Measurements from ENCODE around the gene CFP. TPM values are rescaled to one million over a fixed set of nuclear protein-coding genes. Genes with fewer than 3 reads are reported as not detected.

CFP gene
- polyA plus RNA-seq, 3 donors: 1.5 to 3.0 (median 1.8) TPM

DNA sequence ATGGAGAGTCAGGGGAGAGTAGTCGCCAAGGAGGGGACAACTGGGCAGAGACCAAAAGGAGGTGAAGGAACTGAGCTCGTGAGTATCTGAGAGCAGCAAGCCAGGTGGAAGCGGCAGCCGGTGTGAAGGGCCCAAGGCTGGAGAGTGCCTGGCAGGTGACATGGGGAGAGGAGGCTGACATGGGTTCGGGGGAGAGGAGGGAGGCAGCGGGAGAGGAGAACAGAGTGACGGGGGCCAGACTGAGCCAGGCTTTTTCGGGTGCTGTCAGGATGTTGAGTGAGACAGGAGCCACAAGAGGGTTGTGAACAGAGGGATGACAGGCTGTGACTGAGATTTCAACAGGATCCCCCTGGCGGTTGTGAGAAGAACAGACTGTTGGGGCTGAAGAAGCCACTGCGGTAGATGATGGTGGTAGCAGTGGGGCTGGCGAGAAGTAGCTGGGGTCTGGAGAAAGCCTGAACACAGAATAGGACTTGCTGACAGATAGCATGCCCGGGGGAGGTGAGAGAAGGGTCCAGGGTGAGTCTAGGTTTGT lies 14.9 kb upstream of the CFP start:
- no peak for DNase-seq (ENCODE audit: extremely low read depth in 1 of 11, low read depth in 9 of 11, low spot score in 4 of 11)

- no peak for DNase-seq (ENCODE audit: extremely low read depth in 1 of 11, low read depth in 9 of 11, low spot score in 4 of 11)
These were observed 14.2 kb upstream of the CFP start for GRCh38 chrX:47643926-47644325.

DNA sequence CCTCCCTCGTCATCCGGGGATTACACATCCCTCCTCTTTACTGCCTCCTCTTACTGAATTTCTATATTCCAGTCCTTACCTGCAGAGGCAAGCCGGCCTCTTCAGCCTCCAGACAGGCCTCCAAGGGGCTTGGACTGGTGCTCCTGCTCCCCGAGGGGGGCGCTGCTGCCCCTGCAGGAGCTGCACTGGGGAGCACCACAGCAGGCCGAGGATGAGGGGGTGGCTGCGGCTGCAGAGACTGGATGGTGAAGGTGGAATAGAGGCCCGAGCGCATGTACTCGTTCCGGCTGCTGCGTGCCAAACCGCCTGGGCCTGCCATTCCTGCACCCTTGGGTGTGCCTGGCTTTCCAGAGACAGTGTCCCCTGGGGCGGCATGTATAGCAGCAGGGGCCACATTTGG lies 9.1 kb upstream of the CFP start:
- no peak for DNase-seq (ENCODE audit: extremely low read depth in 1 of 11, low read depth in 9 of 11, low spot score in 4 of 11)

DNA sequence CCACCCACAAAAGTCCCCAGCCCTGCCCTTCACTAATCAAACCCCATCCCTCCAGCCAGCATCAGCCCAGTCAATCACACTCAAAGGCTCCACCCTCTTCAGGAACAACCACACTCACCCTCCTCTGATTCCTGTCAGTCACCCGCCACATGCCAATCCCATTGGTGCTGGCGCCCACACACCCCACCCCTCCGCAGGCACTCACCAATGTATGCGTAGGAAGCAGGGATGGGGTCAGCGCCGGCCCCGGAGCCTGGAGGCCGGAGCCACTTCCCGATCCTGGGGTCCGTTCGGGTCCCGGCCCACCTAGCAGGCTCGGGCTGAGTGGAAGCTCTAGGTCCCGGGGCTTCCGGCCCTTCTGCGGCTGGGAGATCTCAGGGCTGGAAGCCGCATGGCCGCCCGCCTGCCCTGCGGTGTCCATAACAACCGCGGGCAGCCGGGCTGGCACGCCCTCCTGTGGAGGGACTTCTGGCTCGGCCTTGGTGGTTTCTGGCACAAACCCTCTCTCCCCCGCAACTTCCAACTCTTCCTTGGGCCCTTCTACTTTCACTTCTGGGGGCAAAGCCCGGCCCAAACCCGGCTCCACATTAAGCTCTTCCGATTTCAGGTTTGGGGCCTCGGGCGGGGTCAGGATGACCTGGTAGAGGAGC lies 7.9 kb upstream of the CFP start:
- DNase-seq (ENCODE audit: extremely low read depth in 1 of 11, low read depth in 9 of 11, low spot score in 4 of 11): no peak

- no peak for DNase-seq (ENCODE audit: extremely low read depth in 1 of 11, low read depth in 9 of 11, low spot score in 4 of 11)
These were observed 5.3 kb upstream of the CFP start for GRCh38 chrX:47634871-47635575.

GRCh38 chrX:47633689-47634590 lies 4.2 kb upstream of the CFP start:
- DNase-seq (ENCODE audit: extremely low read depth in 1 of 11, low read depth in 9 of 11, low spot score in 4 of 11): no peak

DNA sequence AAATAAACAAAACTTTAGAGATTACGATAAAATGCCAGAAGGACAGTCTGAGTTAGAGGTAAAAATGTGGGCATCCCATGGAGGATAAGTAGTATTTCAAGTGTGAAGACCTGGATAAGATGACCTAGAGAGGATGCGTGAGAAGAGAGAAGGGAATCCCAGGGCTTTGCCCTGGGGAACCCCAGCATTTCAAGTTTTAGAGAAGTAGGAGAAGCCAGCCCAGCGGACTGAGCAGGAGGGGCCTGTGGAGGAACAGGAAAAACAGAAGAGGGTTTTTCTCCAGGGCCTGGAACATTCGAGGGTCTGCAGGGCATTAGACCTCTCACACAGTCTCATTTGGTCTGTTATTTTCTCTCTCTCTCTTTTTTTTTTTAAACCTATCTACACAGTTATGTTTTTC lies 2.9 kb upstream of the CFP start:
- no peak for DNase-seq (ENCODE audit: extremely low read depth in 1 of 11, low read depth in 9 of 11, low spot score in 4 of 11)

GRCh38 chrX:47631676-47632075 lies 1.9 kb upstream of the CFP start:
- DNase-seq (ENCODE audit: extremely low read depth in 1 of 11, low read depth in 9 of 11, low spot score in 4 of 11): no peak

DNA sequence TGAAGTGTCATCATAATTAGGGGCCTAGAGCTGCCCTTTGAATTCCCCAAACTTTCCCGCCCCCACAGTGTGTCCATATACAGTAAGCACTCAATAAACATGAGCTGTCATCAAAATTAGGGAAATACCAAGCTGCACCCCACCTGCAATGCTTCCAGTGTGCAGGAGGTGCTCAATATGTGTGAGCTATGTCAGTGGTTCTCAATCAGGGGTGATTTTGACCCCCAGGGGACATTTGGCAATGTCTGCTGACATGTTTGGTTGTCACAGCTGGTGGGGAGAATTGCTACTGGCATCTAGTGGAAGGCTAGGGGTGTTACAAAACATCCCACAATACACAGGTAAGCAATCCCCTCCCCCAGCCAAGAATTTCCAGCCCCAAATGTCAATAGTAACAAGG lies 748 bp downstream of the CFP start:
- DNase-seq (ENCODE audit: extremely low read depth in 1 of 11, low read depth in 9 of 11, low spot score in 4 of 11): no peak

- no peak for DNase-seq (ENCODE audit: extremely low read depth in 1 of 11, low read depth in 9 of 11, low spot score in 4 of 11)
These were observed 4.4 kb downstream of the CFP start for GRCh38 chrX:47625365-47625764.

- peak in 9 of 11 donors; percentile 44 to 65 (median 54) for DNase-seq (ENCODE audit: extremely low read depth in 1 of 11, low read depth in 9 of 11, low spot score in 4 of 11)
These were observed 6.1 kb downstream of the CFP start for GRCh38 chrX:47623540-47624027.

- no peak for DNase-seq (ENCODE audit: extremely low read depth in 1 of 11, low read depth in 9 of 11, low spot score in 4 of 11)
These were observed 7.9 kb downstream of the CFP start for GRCh38 chrX:47621851-47622250.

DNA sequence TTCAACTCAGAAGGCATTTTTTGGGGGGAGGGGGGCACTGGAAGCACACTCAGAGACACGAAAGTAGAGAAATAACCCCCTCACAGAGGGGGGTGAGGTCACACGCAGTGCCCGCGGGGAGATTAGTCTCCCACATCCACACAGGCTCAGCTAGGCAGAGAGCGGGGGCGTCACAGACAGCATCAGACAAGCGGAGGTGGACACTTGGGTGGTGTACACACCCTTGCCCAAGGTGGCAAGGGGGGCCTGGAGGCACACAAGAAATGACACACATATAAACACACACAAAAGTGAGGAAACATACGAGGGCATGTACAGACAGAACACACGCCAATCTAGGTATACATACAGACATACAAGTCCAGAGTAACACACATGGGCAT lies 9.4 kb downstream of the CFP start:
- no peak for DNase-seq (ENCODE audit: extremely low read depth in 1 of 11, low read depth in 9 of 11, low spot score in 4 of 11)

GRCh38 chrX:47619486-47620302 lies 10.0 kb downstream of the CFP start, which contains the start of gene SYN1:
TSS of gene SYN1 (minus strand) at chrX:47619857. CDS start at chrX:47619728, 129 bp downstream.
- peak in 10 of 11 donors; percentile 44 to 79 (median 60) for DNase-seq (ENCODE audit: extremely low read depth in 1 of 11, low read depth in 9 of 11, low spot score in 4 of 11)

DNA sequence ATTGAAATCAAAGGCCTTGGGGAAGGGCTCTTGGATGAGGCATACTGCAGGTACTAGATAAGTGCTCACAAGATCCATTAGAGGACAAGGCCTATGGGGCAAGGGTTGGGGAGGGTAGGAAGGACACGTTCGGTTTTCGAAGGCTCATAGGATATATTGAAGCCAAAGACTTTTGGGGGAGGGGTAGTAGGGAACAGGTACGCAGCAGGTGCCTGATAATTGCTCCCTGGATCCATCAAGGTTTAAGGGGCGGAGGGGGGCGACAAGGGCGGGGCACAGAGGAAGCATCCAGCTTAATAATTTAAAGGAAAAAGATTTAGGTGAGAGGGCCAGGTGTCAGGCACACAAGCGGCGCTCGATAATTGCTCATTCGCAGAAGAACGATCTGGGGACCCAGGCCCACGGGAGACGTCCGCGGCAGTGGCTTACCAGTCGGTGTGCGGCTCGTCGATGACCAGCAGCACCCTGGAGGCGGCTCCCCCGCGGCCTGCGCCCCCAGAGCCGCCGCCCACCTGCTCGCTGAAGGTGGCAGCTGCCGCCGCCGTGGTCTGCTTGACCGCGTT lies 10.7 kb downstream of the CFP start:
- DNase-seq (ENCODE audit: extremely low read depth in 1 of 11, low read depth in 9 of 11, low spot score in 4 of 11): no peak

DNA sequence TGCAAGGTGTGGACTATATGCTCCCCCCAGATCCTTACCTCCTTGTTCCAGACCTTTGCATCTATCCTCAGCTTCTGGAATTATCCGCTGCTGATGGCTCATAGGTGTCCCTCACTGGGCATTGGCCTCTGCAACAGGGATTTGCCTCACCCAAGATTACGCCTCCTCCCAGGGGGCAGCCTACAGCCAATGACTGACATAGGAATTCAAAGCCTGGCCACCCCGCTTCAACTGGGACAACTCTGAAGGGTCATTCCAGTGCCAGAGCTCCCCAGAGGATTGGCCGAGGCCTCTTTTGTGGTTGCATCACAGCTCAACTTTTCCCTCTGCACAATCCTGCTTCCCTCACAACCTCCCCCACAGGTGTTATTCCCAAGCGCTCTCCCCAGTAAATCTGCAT lies 15.1 kb downstream of the CFP start:
- DNase-seq (ENCODE audit: extremely low read depth in 1 of 11, low read depth in 9 of 11, low spot score in 4 of 11): no peak

GRCh38 chrX:47613082-47613481 lies 16.6 kb downstream of the CFP start:
- no peak for DNase-seq (ENCODE audit: extremely low read depth in 1 of 11, low read depth in 9 of 11, low spot score in 4 of 11)

GRCh38 chrX:47612418-47612817 lies 17.3 kb downstream of the CFP start:
- DNase-seq (ENCODE audit: extremely low read depth in 1 of 11, low read depth in 9 of 11, low spot score in 4 of 11): no peak
